Neural crest cell (in vitro differentiated cells): Measurements from ENCODE around the gene BRAF. TPM values are rescaled to one million over a fixed set of nuclear protein-coding genes. Genes with fewer than 3 reads are reported as not detected.
A peak's percentile ranks its signal among the peaks of the same experiment; 100 is the strongest.
"Not testable (repeated sequence)": the region's sequence is repeated elsewhere in the genome, so short reads cannot be mapped to it uniquely, and the experiment has no call there.

Experiments
- DNase-seq: peaks from one replicate; pipeline ENCODE4 v3.0.0; 2021; ENCODE audit warnings: low read depth, mixed read lengths, low spot score
- H3K27ac Mint-ChIP-seq: one replicate; pipeline ENCODE4 v1.8.0; 2021; ENCODE audit warnings: mild to moderate bottlenecking, mixed read lengths; ENCODE audit not compliant: unreplicated experiment
- H3K27me3 Mint-ChIP-seq: 2 replicates; pipeline ENCODE4 v1.8.0; 2021; ENCODE audit warnings: low read depth, mild to moderate bottlenecking, mixed read lengths
- H3K36me3 Mint-ChIP-seq: 2 replicates; pipeline ENCODE4 v1.8.0; 2021; ENCODE audit warnings: low read depth, mild to moderate bottlenecking, mixed read lengths
- H3K4me1 Mint-ChIP-seq: 2 replicates; pipeline ENCODE4 v1.8.0; 2021; ENCODE audit warnings: mixed read lengths
- H3K4me3 Mint-ChIP-seq: one replicate; pipeline ENCODE4 v1.8.0; 2021; ENCODE audit warnings: mild to moderate bottlenecking, mixed read lengths
- H3K9me3 Mint-ChIP-seq: 2 replicates; pipeline ENCODE4 v1.8.0; 2021; ENCODE audit warnings: mixed read lengths
- CTCF ChIP-seq: fragments of 200-600 bp; sonication (generic); conservative IDR thresholded peaks from 2 replicates; pipeline ENCODE4 v1.5.0; 2021; ENCODE audit warnings: antibody characterized with exemption, mild to moderate bottlenecking
- total RNA-seq: library from RNA; stranded (reverse); gene quantifications from 2 replicates; pipeline ENCODE4 v1.2.1, GENCODE V29; 2021

The BRAF gene
- total RNA-seq, 1 donor from 2014 or later: 27.7 TPM

GRCh38 chr7:140678816-140679130, 246.0 kb downstream of the BRAF start:
- Mint-ChIP-seq H3K36me3 (peaks cover 7% of the 10 kb centered on the region), H3K27me3 (peaks cover 3% of the 10 kb centered on the region), H3K4me1 (peaks cover 36% of the 10 kb centered on the region), H3K9me3 (no peaks in the 10 kb centered on the region), H3K4me3 (no peak overlapping the region), H3K27ac (no peak overlapping the region)
- no peak for TF ChIP-seq CTCF
- DNase-seq: no peak

- Mint-ChIP-seq H3K27me3 (peaks cover 3% of the 10 kb centered on the region), H3K4me1 (peaks cover 33% of the 10 kb centered on the region), H3K9me3 (no peaks in the 10 kb centered on the region), H3K36me3 (peaks cover 7% of the 10 kb centered on the region), H3K4me3 (no peak overlapping the region), H3K27ac (no peak overlapping the region)
- DNase-seq: no peak
- TF ChIP-seq CTCF: no peak
Observed at GRCh38 chr7:140678081-140678815, 246.5 kb downstream of the BRAF start.

- no peak overlapping the region for H3K27ac Mint-ChIP-seq
Observed at GRCh38 chr7:140677496-140677895, 247.2 kb downstream of the BRAF start.

GRCh38 chr7:140676956-140677355, 247.8 kb downstream of the BRAF start:
- DNase-seq, H3K36me3 Mint-ChIP-seq, H3K4me3 Mint-ChIP-seq, H3K27me3 Mint-ChIP-seq, H3K27ac Mint-ChIP-seq, H3K9me3 Mint-ChIP-seq: not testable (repeated sequence)
- peaks cover 32% of the 10 kb centered on the region for H3K4me1 Mint-ChIP-seq

More at GRCh38 chr7:140677496-140677895, 247.2 kb downstream of the BRAF start:
- Mint-ChIP-seq H3K4me1 (peaks cover 30% of the 10 kb centered on the region), H3K9me3 (no peaks in the 10 kb centered on the region), H3K4me3 (no peak overlapping the region), H3K36me3 (peaks cover 7% of the 10 kb centered on the region), H3K27me3 (peaks cover 3% of the 10 kb centered on the region)
- no peak for TF ChIP-seq CTCF
- no peak for DNase-seq

- no peak for TF ChIP-seq CTCF
- Mint-ChIP-seq H3K9me3 (no peaks in the 10 kb centered on the region), H3K27me3 (peaks cover 3% of the 10 kb centered on the region), H3K27ac (no peak overlapping the region), H3K4me3 (no peak overlapping the region), H3K36me3 (peaks cover 5% of the 10 kb centered on the region), H3K4me1 (peaks cover 31% of the 10 kb centered on the region)
- no peak for DNase-seq
Observed at GRCh38 chr7:140676306-140676705, 248.4 kb downstream of the BRAF start.

GRCh38 chr7:140675726-140676125, 249.0 kb downstream of the BRAF start:
- peaks cover 3% of the 10 kb centered on the region for H3K27me3 Mint-ChIP-seq
- no peaks in the 10 kb centered on the region for H3K9me3 Mint-ChIP-seq
- peaks cover 31% of the 10 kb centered on the region for H3K4me1 Mint-ChIP-seq
- H3K4me3 Mint-ChIP-seq: peak overlapping the region; percentile 84
- peaks cover 2% of the 10 kb centered on the region for H3K36me3 Mint-ChIP-seq
- peak overlapping the region; percentile 6 for H3K27ac Mint-ChIP-seq
- TF ChIP-seq CTCF: no peak
- no peak for DNase-seq
